Caco-2 (cell line): Measurements from ENCODE around the gene TET2. TPM values are rescaled to one million over a fixed set of nuclear protein-coding genes. Genes with fewer than 3 reads are reported as not detected.

Source experiments
- BruUV-seq: library from RNA; stranded (reverse); fragments of 400-500 nt; replicated peaks from 2 replicates; lab custom pipeline; 2021; lab: Mats Ljungman, UMichigan
- CTCF ChIA-PET: fragments of 300-600 bp; sonication (Branson Sonifier 250); formaldehyde crosslinking; loops from one replicate; lab custom pipeline; 2022; ENCODE audit warnings: antibody characterized with exemption; lab: Charles Lee
- POLR2A ChIA-PET: fragments of 300-600 bp; sonication (Branson Sonifier 250); formaldehyde crosslinking; loops from one replicate; lab custom pipeline; 2022; ENCODE audit warnings: antibody characterized with exemption; lab: Charles Lee
- DNase-seq, 2 experiments: peaks; one replicate each; pipeline versions ENCODE4 v3.0.0 to v3.0.0-alpha.2; 2020 to 2022
- H3K27me3 ChIP-seq: replicated peaks from 2 replicates; pipeline ENCODE4 v1.6.0; 2011; ENCODE audit warnings: low read length; ENCODE audit not compliant: control insufficient read depth, insufficient read depth
- H3K36me3 ChIP-seq: 2 replicates; pipeline ENCODE4 v1.5.1; 2011; ENCODE audit warnings: low read length; ENCODE audit not compliant: control insufficient read depth, insufficient read depth
- H3K4me1 ChIP-seq: fragments of 250-450 bp; sonication (Bioruptor Pico); 2 replicates; pipeline ENCODE4 v1.5.1; 2020; ENCODE audit warnings: mild to moderate bottlenecking
- H3K4me3 ChIP-seq: 2 replicates; pipeline ENCODE4 v1.5.1; 2011; ENCODE audit warnings: low read depth, mild to moderate bottlenecking, control low read depth, low read length
- H3K9me3 ChIP-seq: fragments of 250-450 bp; sonication (Bioruptor Pico); 2 replicates; pipeline ENCODE4 v1.5.1; 2020; ENCODE audit warnings: mild to moderate bottlenecking, moderate library complexity
- H3K27ac Mint-ChIP-seq: one replicate; pipeline ENCODE4 v1.8.0; 2022; ENCODE audit warnings: mixed read lengths; ENCODE audit not compliant: unreplicated experiment
- H3K27me3 Mint-ChIP-seq: one replicate; pipeline ENCODE4 v1.8.0; 2022; ENCODE audit warnings: mixed read lengths; ENCODE audit not compliant: insufficient read depth, unreplicated experiment
- H3K36me3 Mint-ChIP-seq: one replicate; pipeline ENCODE4 v1.8.0; 2022; ENCODE audit warnings: mild to moderate bottlenecking, mixed read lengths; ENCODE audit not compliant: insufficient read depth, unreplicated experiment
- H3K4me1 Mint-ChIP-seq: one replicate; pipeline ENCODE4 v1.8.0; 2022; ENCODE audit warnings: low read depth, mixed read lengths; ENCODE audit not compliant: unreplicated experiment
- H3K4me3 Mint-ChIP-seq: one replicate; pipeline ENCODE4 v1.8.0; 2022; ENCODE audit warnings: mild to moderate bottlenecking, moderate library complexity, mixed read lengths; ENCODE audit not compliant: unreplicated experiment
- H3K9me3 Mint-ChIP-seq: one replicate; pipeline ENCODE4 v1.8.0; 2022; ENCODE audit warnings: mixed read lengths; ENCODE audit not compliant: unreplicated experiment
- CTCF ChIP-seq, 2 experiments: fragments of 200-600 bp in 1 of 2; IDR thresholded peaks; 1 replicate in 1 of 2; 2 replicates in 1 of 2; pipeline versions ENCODE4 v1.5.1 to v1.8.0; 2011 to 2022; ENCODE audit warnings: antibody characterized with exemption in 1 of 2, control low read depth in 1 of 2, inconsistent platforms in 1 of 2, low read depth in 1 of 2, low read length in 1 of 2, mild to moderate bottlenecking in 1 of 2, moderate library complexity in 1 of 2; ENCODE audit not compliant: insufficient read depth in 1 of 2, severe bottlenecking in 1 of 2, unreplicated experiment in 1 of 2
- intact Hi-C: fragments of 100-400 bp; cut with micrococcal nuclease; formaldehyde crosslinking; loops from one replicate; pipeline ENCODE4 v1.10.0; 2022; ENCODE audit not compliant: unreplicated experiment
- total RNA-seq: library from RNA; stranded (reverse); gene quantifications from 2 replicates; pipeline ENCODE4 v1.2.3, GENCODE V29; 2022

TET2 gene
- total RNA-seq, 1 experiment from 2014 or later: 14.8 TPM

- H3K4me1 ChIP-seq: no peaks in the 10 kb centered on the region
- peaks cover 18% of the 10 kb centered on the region for H3K36me3 Mint-ChIP-seq
- no peaks in the 10 kb centered on the region for H3K27me3 Mint-ChIP-seq
- intact Hi-C loops: no loop called here
- TF ChIP-seq CTCF (IDR thresholded peaks at IDR 0.05; ENCODE audit: insufficient read depth in 1 of 2, low read depth in 1 of 2, low read length in 1 of 2, severe bottlenecking in 1 of 2, unreplicated experiment in 1 of 2): no peak
- H3K9me3 Mint-ChIP-seq: no peaks in the 10 kb centered on the region
- BruUV-seq: no TSS peak
- H3K4me3 ChIP-seq: no peak overlapping the region
- H3K36me3 ChIP-seq: no peaks in the 10 kb centered on the region
- CTCF ChIA-PET: no interaction called here
- H3K27me3 ChIP-seq: no peaks in the 10 kb centered on the region
- POLR2A ChIA-PET: no interaction called here
- H3K9me3 ChIP-seq: no peaks in the 10 kb centered on the region
- H3K4me1 Mint-ChIP-seq: no peaks in the 10 kb centered on the region
- H3K27ac Mint-ChIP-seq: no peak overlapping the region
- H3K4me3 Mint-ChIP-seq: no peak overlapping the region
- DNase-seq: no peak
These were observed 127.4 kb downstream of the TET2 start for GRCh38 chr4:105274090-105274489.

- peaks cover 18% of the 10 kb centered on the region for H3K36me3 Mint-ChIP-seq
These were observed 127.8 kb downstream of the TET2 start for GRCh38 chr4:105274504-105274903.

GRCh38 chr4:105276361-105277104 is 129.9 kb downstream of the TET2 start:
- DNase-seq: no peak
- Mint-ChIP-seq H3K27ac (no peak overlapping the region), H3K9me3 (no peaks in the 10 kb centered on the region), H3K27me3 (no peaks in the 10 kb centered on the region), H3K4me3 (no peak overlapping the region), H3K4me1 (no peaks in the 10 kb centered on the region), H3K36me3 (peaks cover 18% of the 10 kb centered on the region)
- ChIA-PET POLR2A (no interaction called here), CTCF (no interaction called here)
- Histone ChIP-seq H3K36me3 (no peaks in the 10 kb centered on the region), H3K9me3 (no peaks in the 10 kb centered on the region), H3K27me3 (no peaks in the 10 kb centered on the region), H3K4me3 (no peak overlapping the region), H3K4me1 (no peaks in the 10 kb centered on the region)
- intact Hi-C loops: no loop called here
- BruUV-seq: no TSS peak
- no peak for TF ChIP-seq CTCF (IDR thresholded peaks at IDR 0.05; ENCODE audit: insufficient read depth in 1 of 2, low read depth in 1 of 2, low read length in 1 of 2, severe bottlenecking in 1 of 2, unreplicated experiment in 1 of 2)

More at GRCh38 chr4:105274504-105274903, 127.8 kb downstream of the TET2 start:
- Mint-ChIP-seq H3K9me3 (no peaks in the 10 kb centered on the region), H3K4me3 (no peak overlapping the region), H3K27me3 (no peaks in the 10 kb centered on the region), H3K4me1 (no peaks in the 10 kb centered on the region), H3K27ac (no peak overlapping the region)
- BruUV-seq: no TSS peak
- ChIA-PET CTCF (no interaction called here), POLR2A (no interaction called here)
- H3K4me1 ChIP-seq: no peaks in the 10 kb centered on the region
- no peaks in the 10 kb centered on the region for H3K9me3 ChIP-seq
- no peaks in the 10 kb centered on the region for H3K36me3 ChIP-seq
- TF ChIP-seq CTCF (IDR thresholded peaks at IDR 0.05; ENCODE audit: insufficient read depth in 1 of 2, low read depth in 1 of 2, low read length in 1 of 2, severe bottlenecking in 1 of 2, unreplicated experiment in 1 of 2): no peak
- intact Hi-C loops: no loop called here
- no peak overlapping the region for H3K4me3 ChIP-seq
- DNase-seq: no peak
- no peaks in the 10 kb centered on the region for H3K27me3 ChIP-seq
